Superior temporal gyrus (tissue), 1 donor: ENCODE data around the gene LHFPL6.
A peak's percentile ranks its signal among the peaks of the same experiment; 100 is the strongest.
"Not testable (repeated sequence)": the region's sequence is repeated elsewhere in the genome, so short reads cannot be mapped to it uniquely, and the experiment has no call there.

Experiments
- DNase-seq: peaks from one replicate; pipeline ENCODE4 v3.0.0-alpha.2; 2016; ENCODE audit errors: extremely low spot score

The LHFPL6 gene

DNA sequence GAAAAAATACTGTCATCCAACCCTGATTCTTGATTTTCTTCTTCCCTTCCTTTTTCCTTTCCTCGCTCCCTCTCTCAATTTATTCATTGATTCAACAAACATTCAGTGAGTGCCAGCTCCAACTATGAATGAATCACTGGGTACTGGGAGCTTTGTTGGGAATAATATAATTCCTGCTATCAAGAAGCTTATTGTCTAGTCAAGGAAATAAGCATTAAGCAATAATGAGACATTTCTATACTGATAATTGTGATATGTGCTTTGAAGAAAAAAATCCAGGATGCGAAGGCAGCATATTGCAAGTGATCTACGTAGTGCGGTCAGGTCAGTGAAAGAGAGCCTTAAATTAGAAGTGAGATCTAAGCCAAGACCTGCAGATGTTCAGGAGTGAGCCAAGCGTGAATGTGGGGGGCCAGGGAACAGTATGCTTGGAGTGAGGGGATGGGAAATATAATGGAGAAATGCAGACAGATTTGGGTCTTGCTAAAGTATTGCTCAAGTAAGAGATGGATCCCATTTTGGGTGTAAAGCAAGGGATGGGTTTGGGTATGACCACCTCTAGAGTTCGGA lies 253.5 kb downstream of the LHFPL6 start:
- no peak for DNase-seq

DNA sequence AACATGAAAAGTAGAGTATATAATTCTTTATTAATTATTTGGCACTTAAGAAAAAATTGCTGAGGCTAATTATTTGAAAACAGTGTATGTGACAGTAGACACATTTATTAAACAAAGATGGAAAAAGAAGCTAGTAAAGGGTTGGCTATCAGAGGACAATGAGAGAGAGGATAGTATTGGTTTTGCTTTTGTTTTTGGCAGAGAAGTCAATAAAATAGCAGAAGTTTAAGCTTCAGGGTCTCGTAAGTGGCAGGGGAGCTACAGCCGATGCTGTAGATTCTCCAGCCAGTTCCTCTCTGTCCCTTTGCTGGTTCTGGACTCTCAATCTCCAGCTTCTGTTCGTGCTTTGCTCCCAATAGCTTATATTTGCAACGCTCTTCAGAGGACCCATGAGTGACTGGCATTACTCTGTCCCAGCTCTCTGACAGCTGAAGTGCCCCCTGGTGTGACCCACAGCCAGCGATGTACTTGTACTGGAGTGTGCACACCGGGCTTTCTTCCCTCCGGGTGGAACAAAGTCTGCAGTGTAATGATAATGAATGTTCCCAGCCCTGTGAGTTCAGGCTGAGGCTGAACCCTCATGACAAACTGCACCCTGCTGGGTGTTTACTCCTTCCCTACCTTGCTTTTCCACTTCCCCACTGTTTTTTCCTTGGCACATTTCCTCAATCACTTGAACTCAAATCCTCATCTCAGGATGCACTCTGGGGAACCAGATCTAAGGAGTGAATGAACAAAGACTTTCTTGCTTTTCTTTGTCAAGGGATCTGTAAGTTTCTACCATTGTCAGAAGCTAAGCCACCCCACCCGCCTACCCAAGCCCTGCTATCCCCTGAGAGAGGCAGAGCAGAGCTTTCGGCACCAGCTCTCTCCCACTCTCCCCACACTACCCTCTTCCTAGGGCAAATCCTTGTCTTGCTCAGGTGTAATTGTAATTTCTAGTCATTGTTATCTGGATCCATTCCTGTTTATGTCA lies 254.8 kb downstream of the LHFPL6 start:
- no peak for DNase-seq

DNA sequence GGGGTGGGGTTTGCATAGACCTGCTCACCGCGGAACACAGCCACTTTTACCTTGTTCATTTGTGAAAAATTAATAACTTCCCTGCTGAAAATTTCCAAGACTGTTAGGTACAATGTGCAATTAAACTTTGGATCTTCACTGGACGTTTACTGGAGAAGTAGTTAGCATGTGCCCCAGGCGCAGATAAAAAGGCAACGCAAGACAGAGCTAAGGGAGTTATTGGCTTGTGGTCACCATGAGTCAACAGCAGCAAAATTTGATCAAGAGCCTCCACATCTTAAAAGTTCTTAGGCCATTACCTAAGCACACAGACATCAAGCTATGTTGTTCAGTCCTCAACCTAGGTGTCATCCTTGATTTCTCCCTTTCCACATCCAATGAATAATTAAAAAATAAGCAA lies 257.0 kb downstream of the LHFPL6 start:
- no peak for DNase-seq

DNA sequence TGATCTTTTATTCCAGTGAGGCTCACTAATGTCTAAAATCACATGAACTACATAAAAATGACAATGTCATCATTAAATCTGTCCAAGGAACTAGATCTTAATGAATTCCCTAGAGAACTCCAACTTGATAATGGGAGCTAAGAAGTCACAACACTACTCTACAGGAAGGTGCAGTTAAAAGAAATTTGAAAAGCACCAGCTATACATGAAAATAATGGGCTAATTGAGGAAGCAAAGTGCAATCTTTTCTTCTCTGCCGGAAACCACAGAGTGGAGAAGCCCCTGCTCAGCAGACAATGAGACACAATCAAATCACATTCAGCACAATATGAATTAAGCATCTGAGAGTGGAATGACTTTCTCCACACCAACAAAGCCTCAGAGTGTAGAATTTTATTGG lies 261.7 kb downstream of the LHFPL6 start:
- no peak for DNase-seq

DNA sequence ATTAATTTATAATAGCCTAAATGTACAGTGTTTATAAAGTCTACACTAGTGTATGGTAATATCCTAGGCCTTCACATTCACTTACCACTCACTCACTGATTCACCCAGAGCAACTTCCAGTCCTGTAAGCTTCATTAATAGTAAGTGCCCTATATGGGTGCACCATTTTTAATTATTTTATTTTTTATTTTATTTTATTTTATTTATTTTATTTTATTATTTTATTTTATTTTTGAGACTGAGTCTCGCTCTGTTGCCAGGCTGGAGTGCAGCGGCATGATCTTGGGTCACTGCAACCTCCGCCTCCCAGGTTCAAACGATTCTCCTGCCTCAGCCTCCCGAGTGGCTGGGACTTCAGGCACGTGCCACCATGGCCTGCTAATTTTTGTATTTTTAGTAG lies 264.9 kb downstream of the LHFPL6 start:
- not testable (repeated sequence) for DNase-seq

DNA sequence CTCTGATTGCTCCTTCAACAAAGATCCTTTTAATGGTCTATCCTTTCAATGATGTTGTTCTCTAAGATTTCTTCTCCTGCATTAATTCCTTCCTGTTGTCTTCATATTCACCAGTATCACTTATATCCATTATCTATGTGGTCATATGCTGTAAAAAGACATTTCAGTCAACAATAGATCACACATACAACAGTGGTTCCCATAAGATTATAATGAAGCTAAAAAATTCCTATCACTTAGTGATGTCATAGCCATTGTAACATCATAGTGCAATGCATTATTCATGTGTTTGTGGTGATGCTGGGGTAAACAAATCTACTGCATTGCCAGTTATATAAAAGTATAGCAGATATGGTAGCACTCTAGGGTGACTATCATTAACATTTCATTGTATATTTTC lies 266.1 kb downstream of the LHFPL6 start:
- DNase-seq = no peak

DNA sequence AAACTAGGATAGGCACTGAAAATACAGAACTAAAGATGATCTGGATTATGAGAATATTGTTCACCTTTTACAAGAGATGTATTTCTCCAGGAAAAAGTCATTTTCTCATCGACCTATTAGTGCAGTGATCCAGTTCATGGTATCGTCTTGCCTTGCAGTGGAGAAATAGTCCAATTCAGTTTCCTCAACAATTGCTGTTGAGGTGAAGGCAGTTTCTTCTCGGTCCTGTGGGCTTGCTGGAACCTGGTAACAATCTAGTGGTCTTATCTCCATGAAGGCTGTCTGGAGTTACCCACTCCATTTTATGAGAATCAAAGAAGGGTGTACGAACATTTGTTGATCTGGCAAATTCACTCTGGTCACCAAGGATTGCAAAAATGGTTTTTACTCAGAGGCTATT lies 266.8 kb downstream of the LHFPL6 start:
- DNase-seq = no peak

DNA sequence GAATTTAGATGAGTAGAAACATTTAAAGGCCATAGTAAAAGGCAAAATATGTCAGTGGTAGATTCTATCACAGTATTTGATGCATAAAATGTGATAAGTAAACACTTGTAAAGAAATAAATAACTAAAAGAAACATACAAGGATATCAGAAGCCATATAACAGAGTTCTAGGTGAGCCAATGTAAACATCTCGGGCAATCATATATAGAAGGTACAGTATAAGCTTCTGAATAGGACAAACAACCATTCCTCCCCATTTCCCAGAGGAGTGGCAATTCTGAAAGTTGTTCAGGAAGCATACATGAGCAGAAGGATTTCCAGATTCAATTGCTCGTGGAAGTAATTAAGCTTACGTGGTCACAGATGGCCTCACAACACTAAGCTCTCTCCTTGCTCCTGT lies 267.3 kb downstream of the LHFPL6 start:
- DNase-seq = no peak

DNA sequence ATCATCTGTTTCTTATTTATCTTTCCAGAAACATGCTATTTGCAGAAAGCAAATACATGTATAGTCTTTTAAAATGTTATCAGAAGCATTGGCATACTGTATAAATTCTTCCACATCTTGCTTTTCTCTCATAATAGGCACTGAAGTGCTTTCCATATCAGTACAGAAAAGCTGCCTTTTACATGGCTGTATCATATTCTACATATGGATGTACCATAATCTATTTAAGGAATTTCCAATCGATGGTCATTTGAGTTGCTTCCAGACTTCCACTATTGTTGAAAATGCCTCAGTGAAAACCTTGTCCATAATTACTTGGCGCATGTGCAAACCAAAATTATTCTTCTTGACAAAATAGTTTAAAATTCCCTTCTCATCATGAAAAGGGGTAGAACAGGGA lies 272.5 kb downstream of the LHFPL6 start:
- DNase-seq = no peak

DNA sequence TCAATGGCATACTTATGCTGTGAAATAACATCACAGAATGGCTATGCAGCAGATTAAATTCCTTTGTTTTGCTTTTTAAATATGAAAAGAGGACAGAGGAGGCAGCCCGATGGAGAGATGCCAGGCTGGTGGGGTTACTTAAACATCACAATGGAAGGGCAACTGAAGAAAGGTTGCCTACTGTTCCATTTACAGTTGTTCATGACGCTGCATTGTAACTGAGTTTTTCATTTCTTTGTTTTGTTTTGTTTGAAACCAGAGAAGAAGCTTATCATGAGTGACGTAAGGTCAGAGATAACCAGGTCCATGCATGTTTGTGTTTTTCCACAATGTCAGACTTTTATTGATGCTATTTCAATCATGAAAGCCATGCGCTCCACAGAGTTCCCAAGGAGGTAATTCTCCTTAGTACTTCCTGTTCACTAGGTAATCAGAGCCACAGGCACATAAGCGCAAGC lies 273.8 kb downstream of the LHFPL6 start:
- no peak for DNase-seq

DNA sequence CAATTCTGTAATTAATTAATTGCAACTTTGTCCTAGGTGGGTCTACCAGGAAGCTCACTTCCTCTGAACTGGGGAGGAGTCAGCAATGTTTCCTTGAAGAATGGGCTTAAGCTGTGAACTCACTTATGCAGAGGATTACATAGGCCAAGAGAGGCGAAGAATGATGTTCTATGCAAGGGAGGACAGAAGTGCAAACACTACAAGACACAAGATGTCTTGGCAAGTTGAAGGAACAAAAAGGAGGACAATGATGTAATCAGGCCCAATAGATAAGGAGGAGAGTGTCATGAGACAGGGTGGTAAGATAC lies 275.9 kb downstream of the LHFPL6 start:
- no peak for DNase-seq

DNA sequence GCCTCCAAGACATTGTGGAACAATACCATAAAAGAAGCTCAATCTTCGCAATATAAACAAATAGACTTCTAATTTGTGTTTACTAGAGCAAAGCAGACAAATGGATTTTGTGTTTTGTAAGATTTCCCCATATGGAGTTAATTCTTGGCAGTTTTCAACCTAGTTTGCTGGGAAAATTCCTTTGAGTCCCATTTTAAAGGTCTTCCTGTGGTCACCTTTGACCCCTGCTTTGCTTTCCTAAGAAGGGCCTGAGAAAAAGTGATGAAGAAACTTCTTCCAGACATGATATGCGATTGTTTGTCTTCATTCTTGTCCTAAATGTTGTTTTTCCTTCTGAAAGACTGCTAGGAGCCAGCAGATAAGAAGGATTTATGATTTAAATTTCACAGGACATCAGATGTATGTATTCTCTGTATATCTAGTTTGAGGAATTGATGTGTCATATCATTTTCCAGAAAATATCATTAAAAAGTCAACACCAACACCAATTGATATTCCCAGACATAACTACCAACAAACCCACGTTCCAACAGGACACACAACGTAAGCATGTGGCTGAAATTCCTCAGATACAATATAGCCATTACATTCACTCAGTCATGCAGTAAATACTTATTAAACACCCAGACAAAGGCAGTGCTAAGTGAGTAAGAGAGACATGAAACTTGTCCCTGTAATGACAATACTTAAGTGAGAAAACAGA lies 276.4 kb downstream of the LHFPL6 start:
- DNase-seq = no peak

DNA sequence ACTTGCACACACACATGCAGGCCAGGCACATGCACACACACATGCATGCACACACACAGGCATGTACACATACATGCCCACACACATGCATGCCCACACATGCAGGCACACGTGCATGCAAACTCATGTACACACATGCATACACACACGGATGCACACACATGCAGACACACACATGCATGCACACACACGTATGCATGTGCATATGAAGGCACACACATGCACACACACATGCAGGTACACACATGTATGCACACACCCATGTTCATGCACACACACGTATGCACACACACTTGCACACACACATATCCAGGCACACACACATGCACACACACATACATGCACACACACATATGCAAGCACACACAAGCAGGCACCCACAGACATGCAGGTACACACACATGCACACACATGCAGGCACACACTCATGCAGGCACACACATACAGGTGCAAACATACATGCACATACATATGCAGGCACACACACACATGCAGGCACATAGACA lies 278.1 kb downstream of the LHFPL6 start:
- DNase-seq = no peak

DNA sequence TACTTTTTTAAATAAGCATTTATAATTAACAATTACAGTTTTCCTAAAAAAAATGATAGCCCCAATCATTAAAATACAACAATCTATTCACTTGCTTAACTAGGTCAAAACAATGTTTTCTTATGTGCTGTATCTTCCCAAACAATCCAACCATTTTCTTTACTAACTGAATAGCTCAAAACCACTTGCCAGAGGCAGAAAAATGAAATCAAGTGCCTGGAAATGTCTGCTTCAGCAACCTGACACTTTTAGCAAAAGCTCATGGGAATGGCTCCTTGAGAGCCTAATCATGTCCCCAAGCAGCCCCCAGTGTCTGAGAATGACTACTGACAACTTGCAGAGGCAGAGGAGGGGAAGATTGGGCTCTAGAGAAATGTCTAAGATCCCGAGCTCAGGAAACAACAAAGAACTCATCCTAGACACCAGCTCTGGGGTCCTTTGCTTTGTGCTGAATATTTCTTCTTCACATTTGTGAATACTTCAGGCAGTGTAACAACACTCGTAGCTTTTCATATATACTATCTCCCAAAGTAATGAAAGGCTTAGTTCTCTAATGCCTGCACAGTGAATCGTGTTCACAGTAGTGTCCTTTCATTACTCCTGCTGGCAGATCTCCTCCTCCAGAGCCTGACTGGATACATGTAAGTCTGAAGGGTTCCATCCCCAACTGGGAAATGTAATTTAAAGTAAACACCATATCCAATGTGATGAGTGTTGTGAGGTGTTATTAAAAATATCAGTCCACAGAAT lies 280.0 kb downstream of the LHFPL6 start:
- peak; percentile 53 for DNase-seq

DNA sequence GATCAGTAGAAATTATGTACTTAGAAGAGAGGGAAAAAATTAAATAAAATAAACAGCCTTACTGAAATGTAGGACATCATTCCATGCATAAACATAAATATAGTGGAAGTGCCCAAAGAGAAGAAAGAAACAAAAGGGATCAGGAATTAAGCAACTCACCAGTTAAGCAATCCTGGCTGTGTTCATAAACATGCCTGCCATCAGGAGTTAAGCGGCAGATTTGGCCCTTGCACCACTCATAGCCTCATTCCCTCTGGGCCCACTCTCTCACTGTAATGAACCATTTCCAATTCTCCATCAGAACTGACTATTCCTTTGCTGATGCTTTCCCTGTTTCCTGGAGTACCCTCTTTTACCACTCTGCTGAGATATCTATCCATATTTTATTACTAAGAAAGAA lies 281.4 kb downstream of the LHFPL6 start:
- no peak for DNase-seq

DNA sequence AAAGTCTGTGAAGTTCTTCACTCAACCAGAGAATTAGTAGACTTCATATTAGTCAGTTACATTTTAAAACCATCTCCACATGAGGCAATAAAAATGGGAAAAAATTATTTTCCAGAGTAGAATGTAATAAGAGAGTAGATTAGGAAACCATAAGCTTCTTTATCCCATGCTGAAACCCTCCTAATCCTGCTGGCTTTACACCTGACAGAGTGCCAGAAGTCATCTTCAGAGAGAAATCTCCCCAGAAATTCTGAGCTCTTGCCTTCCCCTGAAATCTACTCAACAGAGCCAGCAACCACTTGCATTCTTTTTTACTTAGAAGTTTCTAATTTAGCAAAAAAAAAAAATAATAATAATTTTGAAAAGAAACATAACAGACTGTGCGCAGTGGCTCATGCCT lies 284.8 kb downstream of the LHFPL6 start:
- DNase-seq = no peak

DNA sequence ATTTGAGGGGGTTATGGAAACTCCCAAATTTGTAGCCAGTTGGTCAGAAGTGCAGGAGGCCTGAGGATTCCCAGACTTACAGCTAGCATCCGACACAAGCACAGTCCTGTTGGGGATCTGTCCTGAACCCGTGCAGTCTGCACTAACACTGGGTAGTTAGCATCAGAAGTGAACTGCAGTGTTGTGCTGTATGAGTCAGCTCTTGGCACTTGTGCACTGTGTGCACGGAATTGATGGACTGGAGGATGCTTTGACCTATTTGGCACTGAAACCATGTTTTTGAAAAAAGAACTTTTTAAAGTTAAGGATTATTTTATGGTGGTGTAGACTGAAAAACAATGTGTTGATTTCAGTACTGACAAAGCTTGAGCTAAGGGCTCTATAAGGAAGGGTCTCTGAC lies 285.7 kb downstream of the LHFPL6 start:
- DNase-seq = peak; percentile 26

DNA sequence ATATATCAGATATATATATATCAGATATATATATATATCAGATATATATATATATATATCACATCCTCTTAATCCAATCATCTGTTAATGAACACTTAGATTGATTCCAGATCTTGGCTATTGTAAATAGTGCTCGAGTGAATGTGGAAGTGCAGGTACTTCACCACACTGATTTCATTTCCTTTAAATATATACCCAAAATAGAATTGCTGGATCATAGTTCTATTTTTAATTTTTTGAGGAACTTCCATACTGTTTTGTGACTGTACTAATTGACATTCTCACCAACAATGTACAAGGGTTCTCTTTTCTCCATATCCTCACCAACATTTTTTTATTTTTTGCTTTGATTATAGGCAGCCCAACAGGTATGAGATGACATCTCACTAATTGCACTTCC lies 287.2 kb downstream of the LHFPL6 start:
- DNase-seq = no peak

DNA sequence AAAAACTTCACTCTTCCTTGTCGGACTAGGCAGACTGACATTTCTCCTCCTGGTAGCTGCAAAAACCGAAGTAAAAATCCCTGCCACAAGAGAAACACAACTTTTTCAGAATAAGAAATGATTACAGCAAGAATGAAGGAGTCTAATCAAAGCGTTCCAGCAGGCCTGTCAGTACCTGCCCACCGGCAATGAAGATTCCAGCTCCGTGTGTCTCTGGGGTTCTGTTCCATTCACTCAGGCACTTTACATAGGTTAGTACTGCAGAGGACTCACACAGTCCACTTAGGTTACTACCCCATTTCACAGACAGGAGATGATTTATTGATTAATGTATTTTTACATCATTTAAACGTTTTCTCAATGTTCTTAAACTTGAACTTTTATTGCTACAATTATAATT lies 289.3 kb downstream of the LHFPL6 start:
- DNase-seq = no peak

DNA sequence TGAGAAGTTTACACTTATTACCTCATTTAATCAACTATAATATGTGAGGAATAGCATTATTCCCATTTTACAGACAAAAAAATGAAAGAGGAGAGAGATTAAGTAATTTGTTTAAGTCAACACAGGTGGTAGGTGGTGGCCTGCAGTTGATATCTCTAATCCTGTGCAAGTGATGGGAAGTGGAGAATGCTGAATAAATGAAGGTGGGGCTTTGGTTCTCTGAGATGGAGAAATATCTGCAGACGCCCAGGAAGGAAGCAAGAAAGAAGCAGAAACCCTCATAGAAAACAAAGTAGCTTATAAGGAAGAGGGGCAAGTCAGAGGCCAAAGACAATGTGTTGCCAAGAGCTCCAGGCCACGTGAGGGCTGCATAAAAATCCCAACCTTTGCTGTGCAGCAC lies 290.4 kb downstream of the LHFPL6 start:
- no peak for DNase-seq

DNA sequence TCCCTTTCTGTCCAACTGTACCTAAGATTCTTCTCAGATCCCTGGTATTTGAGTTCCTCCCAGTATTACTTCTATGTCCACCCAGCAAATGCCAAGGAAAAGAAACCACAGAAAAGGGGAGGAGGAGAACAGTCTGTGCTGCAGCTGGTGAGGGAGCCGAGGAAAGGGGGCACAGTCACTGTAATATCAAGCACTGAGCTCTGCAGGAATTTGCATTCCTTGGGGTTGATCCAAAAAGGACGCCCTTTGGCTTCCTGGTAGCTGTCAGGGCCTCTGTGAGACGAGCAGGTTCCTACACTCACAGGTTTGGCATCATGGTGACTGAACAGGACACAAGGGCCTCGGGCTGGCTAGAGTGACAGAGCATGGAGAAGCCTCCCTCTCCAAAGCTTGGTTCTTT lies 291.4 kb downstream of the LHFPL6 start:
- DNase-seq = no peak

DNA sequence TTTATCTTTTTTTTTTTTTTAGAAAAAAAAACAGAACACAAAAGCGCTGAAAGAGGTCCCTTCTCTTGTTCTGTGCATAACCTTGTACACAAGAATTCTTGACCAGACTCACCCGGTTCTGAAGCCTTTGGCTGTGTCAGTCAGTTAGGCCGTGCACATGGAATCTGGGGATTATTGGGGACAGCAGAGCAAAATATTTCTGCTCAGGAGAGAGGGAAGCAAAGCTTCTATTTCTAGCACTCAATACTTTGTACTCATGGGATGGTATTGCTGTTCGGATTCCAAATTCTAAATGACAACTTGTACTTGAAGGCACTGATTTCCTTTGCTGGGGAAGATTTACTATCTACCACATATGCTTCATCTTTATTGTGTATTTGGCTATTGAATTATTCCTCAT lies 292.0 kb downstream of the LHFPL6 start:
- no peak for DNase-seq
